ENCODE measurements around the gene FAM110C. TPM values are rescaled to one million over a fixed set of nuclear protein-coding genes. Genes with fewer than 3 reads are reported as not detected.

FAM110C gene
- total and polyA plus RNA-seq, 2 experiments from 2014 or later: 6.6 to 10.2 TPM

DNA sequence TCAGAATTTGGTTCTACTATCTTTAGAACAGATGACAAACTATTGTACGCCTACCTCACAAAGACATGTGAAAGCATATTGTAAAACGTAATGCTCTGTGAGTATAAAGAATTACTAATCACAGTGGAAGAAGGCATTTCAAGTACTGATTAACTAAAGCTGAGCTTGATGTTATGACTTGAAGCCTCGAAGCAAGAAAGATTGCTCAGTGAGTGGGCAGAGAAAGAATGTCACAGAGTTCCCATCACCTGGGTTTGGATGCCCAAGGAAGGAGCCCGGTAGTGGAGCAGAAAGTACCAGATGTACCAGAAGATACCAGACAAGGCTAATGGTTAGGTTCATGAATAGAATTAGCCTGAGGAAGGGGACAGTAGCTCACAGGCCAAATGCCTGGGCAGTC is 39.5 kb upstream of the FAM110C start:
- Histone ChIP-seq H3K27ac (no peak overlapping the region), H4K20me1 (ENCODE audit: insufficient read depth, poor library complexity, severe bottlenecking) (no peaks in the 10 kb centered on the region), H3K9me3 (ENCODE audit: low read depth) (no peaks in the 10 kb centered on the region), H3K79me2 (no peaks in the 10 kb centered on the region), H3K4me3 (no peak overlapping the region), H3K4me1 (ENCODE audit: insufficient read depth) (no peaks in the 10 kb centered on the region), H2AFZ (no peak overlapping the region), H3K9me2 (replicated peaks; ENCODE audit: insufficient read depth) (no peaks in the 10 kb centered on the region), H3K27me3 (no peaks in the 10 kb centered on the region), H3K36me3 (replicated peaks; ENCODE audit: insufficient read depth, low read depth) (no peaks in the 10 kb centered on the region), H3K4me2 (no peak overlapping the region)
- 79% methylated on average over 4 of the region's 4 CpGs for WGBS (ENCODE audit: low lambda C conversion rate, missing lambda C conversion rate)
- no peak for DNase-seq (ENCODE audit: low spot score)
- TF ChIP-seq EZH2phosphoT487 (IDR thresholded peaks at IDR 0.05; ENCODE audit: low read depth, severe bottlenecking, unreplicated experiment) (no peak), EZH2 (IDR thresholded peaks at IDR 0.05; ENCODE audit: borderline replicate concordance) (no peak)
- TF ChIP-seq, protein P1, sequence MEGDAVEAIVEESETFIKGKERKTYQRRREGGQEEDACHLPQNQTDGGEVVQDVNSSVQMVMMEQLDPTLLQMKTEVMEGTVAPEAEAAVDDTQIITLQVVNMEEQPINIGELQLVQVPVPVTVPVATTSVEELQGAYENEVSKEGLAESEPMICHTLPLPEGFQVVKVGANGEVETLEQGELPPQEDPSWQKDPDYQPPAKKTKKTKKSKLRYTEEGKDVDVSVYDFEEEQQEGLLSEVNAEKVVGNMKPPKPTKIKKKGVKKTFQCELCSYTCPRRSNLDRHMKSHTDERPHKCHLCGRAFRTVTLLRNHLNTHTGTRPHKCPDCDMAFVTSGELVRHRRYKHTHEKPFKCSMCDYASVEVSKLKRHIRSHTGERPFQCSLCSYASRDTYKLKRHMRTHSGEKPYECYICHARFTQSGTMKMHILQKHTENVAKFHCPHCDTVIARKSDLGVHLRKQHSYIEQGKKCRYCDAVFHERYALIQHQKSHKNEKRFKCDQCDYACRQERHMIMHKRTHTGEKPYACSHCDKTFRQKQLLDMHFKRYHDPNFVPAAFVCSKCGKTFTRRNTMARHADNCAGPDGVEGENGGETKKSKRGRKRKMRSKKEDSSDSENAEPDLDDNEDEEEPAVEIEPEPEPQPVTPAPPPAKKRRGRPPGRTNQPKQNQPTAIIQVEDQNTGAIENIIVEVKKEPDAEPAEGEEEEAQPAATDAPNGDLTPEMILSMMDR (IDR thresholded peaks at IDR 0.05; ENCODE audit: poor library complexity): no peak

DNA sequence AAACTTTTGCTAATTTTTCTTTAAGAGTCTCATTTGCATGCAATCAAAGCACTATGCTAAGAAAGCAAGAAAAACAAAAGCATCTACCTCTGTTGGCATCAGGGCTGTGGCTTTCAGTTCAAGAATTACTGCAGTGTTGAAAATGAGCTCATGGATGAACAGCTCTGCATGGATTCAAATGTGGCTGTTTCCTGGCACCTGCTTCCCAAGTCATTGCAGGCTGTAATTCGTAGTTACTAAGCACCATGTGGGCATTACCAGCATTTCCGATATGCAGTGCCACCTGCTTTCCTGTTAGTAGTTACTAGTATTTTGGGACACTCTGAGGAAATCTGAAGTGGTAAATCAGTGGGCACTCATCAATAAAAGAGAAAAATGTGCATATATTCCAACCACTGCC is 37.8 kb upstream of the FAM110C start:
- no peaks in the 10 kb centered on the region for H3K36me3 ChIP-seq (replicated peaks; ENCODE audit: insufficient read depth, low read depth)
- no peak overlapping the region for H3K27ac ChIP-seq
- DNase-seq (ENCODE audit: low spot score): no peak
- H3K79me2 ChIP-seq: no peaks in the 10 kb centered on the region
- no peak overlapping the region for H3K4me3 ChIP-seq
- 85% methylated on average over 2 of the region's 2 CpGs for WGBS (ENCODE audit: low lambda C conversion rate, missing lambda C conversion rate)
- H3K4me1 ChIP-seq (ENCODE audit: insufficient read depth): no peaks in the 10 kb centered on the region
- H2AFZ ChIP-seq: no peak overlapping the region
- TF ChIP-seq, protein P1 (IDR thresholded peaks at IDR 0.05; ENCODE audit: poor library complexity): no peak
- TF ChIP-seq EZH2phosphoT487 (IDR thresholded peaks at IDR 0.05; ENCODE audit: low read depth, severe bottlenecking, unreplicated experiment) (no peak), EZH2 (IDR thresholded peaks at IDR 0.05; ENCODE audit: borderline replicate concordance) (no peak)
- no peaks in the 10 kb centered on the region for H3K9me2 ChIP-seq (replicated peaks; ENCODE audit: insufficient read depth)
- no peak overlapping the region for H3K4me2 ChIP-seq
- no peaks in the 10 kb centered on the region for H4K20me1 ChIP-seq (ENCODE audit: insufficient read depth, poor library complexity, severe bottlenecking)
- no peaks in the 10 kb centered on the region for H3K27me3 ChIP-seq
- no peaks in the 10 kb centered on the region for H3K9me3 ChIP-seq (ENCODE audit: low read depth)

DNA sequence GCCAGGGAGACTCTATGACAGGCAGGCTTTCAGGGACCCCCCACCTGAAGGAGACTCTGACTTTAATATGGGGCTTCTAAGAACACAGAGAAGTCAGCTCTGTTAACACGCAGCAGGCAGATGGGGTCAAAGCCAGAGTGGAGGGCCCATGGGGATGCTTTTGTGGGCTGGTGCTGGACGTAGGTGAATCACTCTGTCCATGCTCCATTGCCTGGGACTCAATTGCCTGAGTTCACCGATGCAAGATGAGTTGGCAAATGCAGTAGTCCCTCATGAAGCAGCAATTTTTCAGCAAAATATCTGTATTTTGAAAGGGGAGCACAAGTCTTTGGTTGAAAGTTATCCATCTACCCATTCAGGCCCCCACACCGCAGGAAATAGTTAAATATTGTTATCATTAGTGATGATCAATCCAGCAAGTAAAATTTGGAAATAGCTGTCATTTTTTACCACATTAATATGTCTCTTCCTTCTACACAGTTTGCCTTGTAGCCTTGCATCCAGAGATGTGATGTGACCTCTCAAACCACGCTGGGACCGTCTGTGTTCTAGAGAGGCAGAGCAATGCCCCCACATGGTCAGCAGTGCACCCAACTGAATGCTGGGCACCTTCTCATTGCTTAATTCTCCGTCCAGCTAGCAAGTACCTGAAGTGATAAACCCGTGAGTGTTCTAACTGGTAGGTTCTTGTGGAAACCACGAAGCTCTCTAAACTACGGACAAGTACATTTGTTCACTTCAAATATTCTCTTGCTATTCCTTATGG is 34.8 kb upstream of the FAM110C start:
- Histone ChIP-seq H4K20me1 (ENCODE audit: insufficient read depth, poor library complexity, severe bottlenecking) (no peaks in the 10 kb centered on the region), H3K27me3 (no peaks in the 10 kb centered on the region), H3K9me3 (ENCODE audit: low read depth) (no peaks in the 10 kb centered on the region), H3K79me2 (no peaks in the 10 kb centered on the region), H3K4me3 (no peak overlapping the region), H3K4me2 (no peak overlapping the region), H3K4me1 (ENCODE audit: insufficient read depth) (no peaks in the 10 kb centered on the region), H2AFZ (no peak overlapping the region), H3K36me3 (replicated peaks; ENCODE audit: insufficient read depth, low read depth) (no peaks in the 10 kb centered on the region), H3K27ac (no peak overlapping the region), H3K9me2 (replicated peaks; ENCODE audit: insufficient read depth) (no peaks in the 10 kb centered on the region)
- TF ChIP-seq EZH2 (IDR thresholded peaks at IDR 0.05; ENCODE audit: borderline replicate concordance) (no peak), EZH2phosphoT487 (IDR thresholded peaks at IDR 0.05; ENCODE audit: low read depth, severe bottlenecking, unreplicated experiment) (no peak)
- TF ChIP-seq, protein P1 (IDR thresholded peaks at IDR 0.05; ENCODE audit: poor library complexity): no peak
- no peak for DNase-seq (ENCODE audit: low spot score)
- WGBS (ENCODE audit: low lambda C conversion rate, missing lambda C conversion rate): 84% methylated on average over 10 of the region's 10 CpGs
